ENCODE data around the gene MYPN.

- no peak for TF ChIP-seq REST (IDR thresholded peaks at IDR 0.05; ENCODE audit: insufficient read depth in 1 of 2, low read depth in 2 of 2, low read length in 2 of 2)
- no peak for TF ChIP-seq POLR2AphosphoS5 (IDR thresholded peaks at IDR 0.05; ENCODE audit: low read depth, low read length)
Observed at GRCh38 chr10:68237173-68237572, 127.9 kb downstream of the MYPN start.
